ENCODE measurements around the gene MMP17.

GRCh38 chr12:131806674-131807073, 21.5 kb upstream of the MMP17 start:
- TF ChIP-seq CTCF (IDR thresholded peaks at IDR 0.05): no peak
- no peak for TF ChIP-seq POLR2A (IDR thresholded peaks at IDR 0.05)
- no peak for TF ChIP-seq POLR2AphosphoS5 (IDR thresholded peaks at IDR 0.05)
